IPS-15b (cell line): Measurements from ENCODE around the gene PKP4.

Source experiments
- H3K27me3 ChIP-seq: one replicate; pipeline ENCODE4 v1.6.1; 2013; ENCODE audit warnings: low read length; ENCODE audit not compliant: control insufficient read depth, insufficient read depth
- H3K36me3 ChIP-seq: one replicate; pipeline ENCODE4 v1.6.1; 2013; ENCODE audit warnings: low read length; ENCODE audit not compliant: control insufficient read depth, insufficient read depth
- H3K4me1 ChIP-seq: one replicate; pipeline ENCODE4 v1.6.1; 2013; ENCODE audit warnings: mild to moderate bottlenecking, low read length; ENCODE audit not compliant: control insufficient read depth, insufficient read depth
- H3K4me3 ChIP-seq: one replicate; pipeline ENCODE4 v1.5.1; 2013; ENCODE audit warnings: low read depth, low read length
- H3K9ac ChIP-seq: one replicate; pipeline ENCODE4 v1.6.1; 2013; ENCODE audit warnings: low read depth, mild to moderate bottlenecking, low read length
- H3K9me3 ChIP-seq: one replicate; pipeline ENCODE4 v1.6.1; 2013; ENCODE audit warnings: mild to moderate bottlenecking, low read length; ENCODE audit not compliant: control insufficient read depth, insufficient read depth

PKP4 gene

DNA sequence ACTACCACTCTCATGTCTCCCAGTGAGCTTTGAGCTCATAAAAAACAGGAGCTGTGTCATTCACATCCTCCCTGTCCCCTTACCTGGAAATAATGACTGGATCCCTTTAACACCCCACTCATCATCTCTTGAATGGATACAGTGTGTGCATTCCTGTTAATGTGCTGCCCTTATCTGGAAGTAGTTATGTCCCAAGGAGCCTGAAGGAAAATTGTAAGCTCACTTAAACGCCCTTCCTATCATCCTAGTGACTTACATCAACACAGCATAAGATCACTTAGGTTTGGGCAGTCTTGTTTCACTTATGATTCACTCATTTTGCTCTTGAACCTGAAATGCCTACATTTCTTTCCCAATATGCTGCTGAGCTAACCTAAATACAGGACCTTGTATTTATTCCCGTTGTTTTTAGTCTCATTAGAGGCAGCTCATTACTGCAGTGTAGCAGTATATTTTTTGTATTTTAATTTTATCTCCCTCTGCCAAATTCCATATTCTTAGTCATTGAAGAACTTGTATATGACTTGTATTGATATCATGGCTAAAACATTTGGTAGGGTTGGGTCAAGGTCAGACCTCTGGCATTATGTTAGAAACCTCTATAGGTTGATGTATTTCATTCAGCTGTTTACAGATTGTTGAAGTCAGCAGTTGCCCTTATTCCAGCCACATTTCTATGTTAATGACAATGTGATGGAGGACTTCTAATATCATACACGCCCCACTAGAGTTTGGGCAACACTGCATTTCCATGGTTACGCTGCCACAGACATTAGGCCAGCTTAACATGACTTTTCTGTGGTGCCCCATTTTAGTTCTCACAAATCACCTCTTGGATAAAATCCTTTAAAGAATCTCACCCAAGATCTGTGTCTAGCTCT, 72.9 kb downstream of the PKP4 start:
- Histone ChIP-seq H3K4me1 (peaks cover 3% of the 10 kb centered on the region), H3K9me3 (no peaks in the 10 kb centered on the region), H3K9ac (no peak overlapping the region)

DNA sequence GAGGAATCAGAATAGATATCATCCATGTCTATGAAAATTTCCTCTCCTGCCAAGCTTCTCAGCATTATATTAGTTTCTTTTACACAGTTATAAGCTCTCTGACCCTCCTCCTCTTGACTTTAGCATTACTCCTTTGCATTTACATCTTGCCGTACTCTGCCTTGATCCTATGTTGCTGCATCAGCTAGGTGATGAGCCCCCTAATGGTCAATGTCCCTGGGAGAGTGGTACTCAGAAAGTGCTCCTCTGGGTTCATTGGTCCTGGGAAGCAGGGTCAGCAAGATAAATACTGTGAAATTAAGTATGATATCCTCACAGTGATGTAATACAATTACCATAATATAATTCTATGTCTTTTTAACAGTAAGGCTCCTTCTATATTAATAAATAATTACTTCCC, 74.1 kb downstream of the PKP4 start:
- Histone ChIP-seq H3K36me3 (no peaks in the 10 kb centered on the region), H3K4me1 (peaks cover 3% of the 10 kb centered on the region), H3K27me3 (no peaks in the 10 kb centered on the region), H3K9me3 (no peaks in the 10 kb centered on the region), H3K9ac (no peak overlapping the region), H3K4me3 (no peak overlapping the region)

More for the DNA sequence above, 72.9 kb downstream of the PKP4 start:
- H3K36me3 ChIP-seq = no peaks in the 10 kb centered on the region
- no peak overlapping the region for H3K4me3 ChIP-seq
- no peaks in the 10 kb centered on the region for H3K27me3 ChIP-seq

DNA sequence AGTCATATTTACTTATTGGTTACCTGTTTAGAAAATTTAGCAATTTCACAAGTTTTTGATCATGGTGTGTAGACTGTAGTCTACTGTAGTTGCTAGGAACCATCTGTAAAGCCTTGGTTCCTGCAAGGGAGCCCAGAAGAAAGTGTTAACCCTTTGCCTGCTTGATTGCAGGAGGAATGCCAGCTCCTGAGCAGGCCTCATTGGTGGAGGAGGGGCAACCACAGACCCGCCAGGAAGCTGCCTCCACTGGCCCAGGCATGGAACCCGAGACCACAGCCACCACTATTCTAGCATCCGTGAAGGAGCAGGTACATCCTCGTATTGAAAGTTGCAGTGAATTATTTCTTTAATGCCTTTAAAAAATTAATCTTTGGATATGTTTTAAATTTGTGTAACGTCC, 76.3 kb downstream of the PKP4 start:
- Histone ChIP-seq H3K4me3 (no peak overlapping the region), H3K4me1 (peaks cover 3% of the 10 kb centered on the region), H3K36me3 (no peaks in the 10 kb centered on the region), H3K27me3 (no peaks in the 10 kb centered on the region), H3K9ac (no peak overlapping the region), H3K9me3 (no peaks in the 10 kb centered on the region)

GRCh38 chr2:158539176-158540005, 82.6 kb downstream of the PKP4 start:
- H3K4me1 ChIP-seq = no peaks in the 10 kb centered on the region
- H3K9ac ChIP-seq = no peak overlapping the region
- H3K36me3 ChIP-seq = no peaks in the 10 kb centered on the region
- no peak overlapping the region for H3K4me3 ChIP-seq
- H3K9me3 ChIP-seq = no peaks in the 10 kb centered on the region
- no peaks in the 10 kb centered on the region for H3K27me3 ChIP-seq

DNA sequence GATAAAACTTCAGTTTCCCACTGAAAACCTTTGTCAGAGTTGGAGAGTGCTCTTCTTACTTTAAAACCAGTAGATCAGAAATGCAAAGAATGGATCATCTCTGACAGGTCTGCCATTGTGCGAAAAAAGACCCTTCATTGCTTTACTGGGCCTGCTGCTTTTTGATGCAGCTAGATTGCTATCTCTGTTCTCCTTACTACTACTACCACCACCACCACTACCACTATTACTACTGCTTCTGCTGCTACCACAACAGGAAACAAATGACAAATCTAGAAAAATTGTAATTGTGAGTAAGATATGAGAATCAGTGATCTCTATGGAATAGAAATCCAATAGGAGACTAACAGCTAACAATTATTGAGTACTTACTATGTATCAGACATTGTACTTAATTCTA, 85.8 kb downstream of the PKP4 start:
- Histone ChIP-seq H3K27me3 (no peaks in the 10 kb centered on the region), H3K9me3 (no peaks in the 10 kb centered on the region), H3K4me1 (no peaks in the 10 kb centered on the region), H3K9ac (no peak overlapping the region), H3K4me3 (no peak overlapping the region), H3K36me3 (no peaks in the 10 kb centered on the region)

GRCh38 chr2:158543957-158544356, 87.2 kb downstream of the PKP4 start:
- H3K9ac ChIP-seq = no peak overlapping the region
- H3K4me1 ChIP-seq = no peaks in the 10 kb centered on the region
- no peak overlapping the region for H3K4me3 ChIP-seq
- H3K9me3 ChIP-seq = no peaks in the 10 kb centered on the region
- H3K27me3 ChIP-seq = no peaks in the 10 kb centered on the region
- H3K36me3 ChIP-seq = no peaks in the 10 kb centered on the region

DNA sequence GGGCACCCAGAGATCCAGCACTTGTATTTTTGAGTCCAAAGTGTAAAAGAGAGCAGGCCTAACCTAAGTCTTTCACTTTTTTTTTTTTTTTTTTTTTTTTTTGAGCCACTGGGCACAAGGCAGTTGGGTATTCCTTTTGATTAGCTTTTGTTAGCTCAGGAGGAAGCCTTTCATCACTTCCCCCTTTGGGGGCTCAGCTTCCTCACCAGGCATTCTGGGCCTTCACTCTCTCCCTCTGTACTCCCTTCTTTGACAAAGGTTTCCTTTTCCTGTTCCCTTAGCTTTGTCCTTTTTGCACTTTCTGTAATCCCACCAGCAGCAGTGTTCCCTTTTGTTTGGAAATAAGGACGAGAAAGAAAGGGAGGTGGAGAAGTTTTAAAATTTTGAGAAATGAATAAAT, 88.2 kb downstream of the PKP4 start:
- no peaks in the 10 kb centered on the region for H3K9me3 ChIP-seq
- no peaks in the 10 kb centered on the region for H3K36me3 ChIP-seq
- no peaks in the 10 kb centered on the region for H3K4me1 ChIP-seq
- no peak overlapping the region for H3K4me3 ChIP-seq
- H3K9ac ChIP-seq = no peak overlapping the region
- H3K27me3 ChIP-seq = no peaks in the 10 kb centered on the region

- Histone ChIP-seq H3K27me3 (no peaks in the 10 kb centered on the region), H3K9ac (no peak overlapping the region), H3K9me3 (no peaks in the 10 kb centered on the region), H3K4me1 (no peaks in the 10 kb centered on the region), H3K4me3 (no peak overlapping the region), H3K36me3 (no peaks in the 10 kb centered on the region)
These were observed 89.8 kb downstream of the PKP4 start for GRCh38 chr2:158546412-158547144.

DNA sequence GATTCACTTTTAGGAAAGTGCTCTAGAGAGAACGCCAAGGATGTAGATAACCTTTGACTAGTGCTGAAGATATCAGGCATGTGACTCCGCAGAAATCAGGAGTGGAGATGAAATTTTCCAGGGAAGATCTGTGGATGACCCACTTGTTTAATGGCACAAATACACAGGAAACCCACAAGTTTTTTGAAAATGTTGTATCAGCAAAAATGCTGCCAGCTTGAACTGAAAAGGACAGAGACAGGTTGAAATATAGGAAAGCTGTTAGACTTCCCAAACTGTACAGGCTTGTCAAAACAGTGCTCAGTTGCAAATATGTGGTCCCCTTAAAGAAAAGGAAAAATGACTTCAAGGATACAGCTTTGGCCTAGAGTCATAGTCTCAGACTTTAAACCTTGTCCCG, 96.5 kb downstream of the PKP4 start:
- Histone ChIP-seq H3K9me3 (no peaks in the 10 kb centered on the region), H3K4me1 (no peaks in the 10 kb centered on the region), H3K36me3 (no peaks in the 10 kb centered on the region), H3K27me3 (no peaks in the 10 kb centered on the region), H3K4me3 (no peak overlapping the region), H3K9ac (no peak overlapping the region)

- Histone ChIP-seq H3K36me3 (no peaks in the 10 kb centered on the region), H3K27me3 (no peaks in the 10 kb centered on the region), H3K4me1 (no peaks in the 10 kb centered on the region), H3K4me3 (no peak overlapping the region), H3K9me3 (no peaks in the 10 kb centered on the region), H3K9ac (no peak overlapping the region)
These were observed 98.2 kb downstream of the PKP4 start for GRCh38 chr2:158554996-158555395.

- Histone ChIP-seq H3K36me3 (no peaks in the 10 kb centered on the region), H3K9me3 (no peaks in the 10 kb centered on the region), H3K9ac (no peak overlapping the region), H3K4me3 (no peak overlapping the region), H3K27me3 (no peaks in the 10 kb centered on the region), H3K4me1 (no peaks in the 10 kb centered on the region)
These were observed 99.4 kb downstream of the PKP4 start for GRCh38 chr2:158556124-158556523.
